MM.1S (cell line): ENCODE results near the gene KDM4F.
"Not testable (repeated sequence)": the region's sequence is repeated elsewhere in the genome, so short reads cannot be mapped to it uniquely, and the experiment has no call there.

Experiments used
- EZH2 ChIP-seq: fragments of 300-600 bp; sonication (generic); optimal IDR thresholded peaks from 2 replicates; pipeline ENCODE3; 2017; ENCODE audit warnings: low read depth, mild to moderate bottlenecking, antibody characterized with exemption, low read length, mixed read lengths
- EZH2phosphoT487 ChIP-seq: fragments of 300-600 bp; sonication (generic); IDR thresholded peaks from 2 replicates; pipeline ENCODE4 v1.6.1; 2018; ENCODE audit warnings: antibody characterized with exemption, low read length
- TF ChIP-seq, protein P1 (sequence below): fragments of 300-600 bp; sonication (generic); IDR thresholded peaks from 2 replicates; pipeline ENCODE4 v1.5.1; 2016; ENCODE audit warnings: antibody characterized with exemption, low read length, mixed read lengths

DNA sequence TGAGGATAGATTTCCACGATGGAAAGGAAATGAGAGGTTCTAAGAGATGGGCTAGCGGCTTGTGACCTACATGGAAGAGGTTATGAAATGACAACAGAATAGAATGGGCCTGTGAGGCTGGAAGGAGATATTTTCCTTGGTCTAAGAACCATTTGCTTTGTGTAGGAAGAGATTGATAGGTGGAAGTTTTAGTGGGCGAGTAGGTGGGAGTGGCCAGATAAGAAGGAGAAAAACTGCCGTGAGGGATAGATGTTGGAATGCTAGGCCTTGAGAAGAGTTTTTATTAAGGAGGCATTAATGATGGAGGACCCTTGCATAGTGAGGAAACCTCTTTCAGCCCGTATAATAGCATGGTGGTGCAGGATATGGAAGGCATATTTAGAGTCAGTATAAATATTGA lies 27.8 kb upstream of the KDM4F start:
- TF ChIP-seq, protein P1, sequence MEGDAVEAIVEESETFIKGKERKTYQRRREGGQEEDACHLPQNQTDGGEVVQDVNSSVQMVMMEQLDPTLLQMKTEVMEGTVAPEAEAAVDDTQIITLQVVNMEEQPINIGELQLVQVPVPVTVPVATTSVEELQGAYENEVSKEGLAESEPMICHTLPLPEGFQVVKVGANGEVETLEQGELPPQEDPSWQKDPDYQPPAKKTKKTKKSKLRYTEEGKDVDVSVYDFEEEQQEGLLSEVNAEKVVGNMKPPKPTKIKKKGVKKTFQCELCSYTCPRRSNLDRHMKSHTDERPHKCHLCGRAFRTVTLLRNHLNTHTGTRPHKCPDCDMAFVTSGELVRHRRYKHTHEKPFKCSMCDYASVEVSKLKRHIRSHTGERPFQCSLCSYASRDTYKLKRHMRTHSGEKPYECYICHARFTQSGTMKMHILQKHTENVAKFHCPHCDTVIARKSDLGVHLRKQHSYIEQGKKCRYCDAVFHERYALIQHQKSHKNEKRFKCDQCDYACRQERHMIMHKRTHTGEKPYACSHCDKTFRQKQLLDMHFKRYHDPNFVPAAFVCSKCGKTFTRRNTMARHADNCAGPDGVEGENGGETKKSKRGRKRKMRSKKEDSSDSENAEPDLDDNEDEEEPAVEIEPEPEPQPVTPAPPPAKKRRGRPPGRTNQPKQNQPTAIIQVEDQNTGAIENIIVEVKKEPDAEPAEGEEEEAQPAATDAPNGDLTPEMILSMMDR, result not testable (repeated sequence)
- TF ChIP-seq EZH2phosphoT487, EZH2: not testable (repeated sequence)
